ENCODE results near the gene NFKBIA. TPM values are rescaled to one million over a fixed set of nuclear protein-coding genes. Genes with fewer than 3 reads are reported as not detected.

Gene NFKBIA
- total and polyA plus RNA-seq, 8 donors = 48.2 to 124 (median 63.8) TPM

Other genes starting within 250 kb of the NFKBIA start
- 10 to 100 TPM; 41.4 to 71.3 (median 58.4) TPM for gene PSMA6, start 112.4 kb downstream of the NFKBIA start, total RNA-seq
- 10 to 100 TPM; 41.2 to 83.3 TPM for gene PSMA6, start 112.4 kb downstream of the NFKBIA start, polyA plus RNA-seq
- gene INSM2, start 129.4 kb upstream of the NFKBIA start, total RNA-seq = not detected
- not detected for gene INSM2, start 129.4 kb upstream of the NFKBIA start, polyA plus RNA-seq

Data from pancreas (tissue), 8 donors.